Activated CD4-positive, CD25-positive, alpha-beta regulatory T cell treated with anti-CD3 and anti-CD28 coated beads, Interleukin-2, amount 50 U/mL, for 24 hours (primary cell): ENCODE measurements around the gene TTYH1.

Experiments
- ATAC-seq, 2 donors: fragments of 150-1000 bp; cut with Tn5 transposase; one replicate each; pipeline ENCODE4 v1.10.0; 2021; ENCODE audit warnings: mild to moderate bottlenecking in 1 of 2, moderate library complexity in 1 of 2

Gene TTYH1

DNA sequence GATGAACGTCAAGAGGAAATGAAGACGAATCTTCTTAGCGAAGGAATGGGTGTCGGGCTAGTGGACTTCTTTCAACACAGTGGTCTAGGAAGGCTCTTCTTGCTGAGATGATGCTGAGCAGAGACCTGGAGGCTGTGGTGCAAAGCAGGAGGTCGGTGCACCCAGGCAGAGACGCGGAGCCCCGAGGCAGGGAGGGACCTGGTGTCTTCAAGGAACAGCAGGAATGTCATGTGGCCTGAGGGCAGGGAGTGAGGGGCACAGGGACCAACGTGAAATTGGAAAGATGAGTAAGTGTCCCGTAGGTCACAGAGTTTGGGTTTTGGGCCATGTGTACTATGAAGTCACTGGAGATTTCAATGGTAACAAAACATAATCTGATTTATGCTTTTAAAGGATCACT, 69.2 kb downstream of the TTYH1 start:
- ATAC-seq: no peak

DNA sequence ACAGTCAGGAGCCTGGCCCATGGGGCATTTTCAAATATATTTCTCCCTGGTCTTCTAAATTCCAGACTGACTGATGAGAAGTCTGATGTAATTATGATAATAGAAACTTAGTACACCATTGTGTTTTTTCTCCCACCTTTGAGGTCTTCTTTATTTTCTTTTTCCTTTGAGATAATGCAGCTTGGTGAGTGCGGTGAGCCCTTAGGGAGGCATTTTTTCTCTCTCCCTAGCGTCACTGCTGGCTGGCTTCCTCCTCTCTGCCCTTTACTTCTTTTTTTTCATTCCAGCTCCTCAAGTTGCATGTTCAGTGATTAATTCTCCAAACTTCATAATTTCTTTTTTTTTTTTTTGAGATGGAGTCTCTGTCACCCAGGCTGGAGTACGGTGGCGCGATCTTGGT, 70.6 kb downstream of the TTYH1 start:
- ATAC-seq: no peak
